Measurements from ENCODE around the gene AKAP11.

- TF ChIP-seq CTCF (conservative IDR thresholded peaks at IDR 0.05 in 1 of 2, IDR thresholded peaks at IDR 0.05 in 1 of 2; ENCODE audit: extremely low read depth in 1 of 2, insufficient read depth in 1 of 2, low read depth in 1 of 2, low read length in 2 of 2) (peak; percentile 9 to 22), EZH2 (IDR thresholded peaks at IDR 0.05; ENCODE audit: borderline replicate concordance, low read length) (no peak)
These were observed 92.1 kb downstream of the AKAP11 start for GRCh38 chr13:42363941-42364612.

All from mammary epithelial cell (primary cell).